Measurements from ENCODE around the gene RIT1.
A peak's percentile ranks its signal among the peaks of the same experiment; 100 is the strongest.

The RIT1 gene

GRCh38 chr1:155860970-155861510 lies 50.1 kb downstream of the RIT1 start:
- no peak for TF ChIP-seq CTCF (IDR thresholded peaks at IDR 0.05; ENCODE audit: unreplicated experiment in 3 of 3)
- peaks cover 5% of the 10 kb centered on the region for H3K27me3 Mint-ChIP-seq (ENCODE audit: low read depth)
- peaks cover 19% of the 10 kb centered on the region for H3K4me1 Mint-ChIP-seq
- H3K4me3 Mint-ChIP-seq: peak overlapping the region; percentile 49 to 89 (median 82)
- no peaks in the 10 kb centered on the region for H3K9me3 Mint-ChIP-seq
- peak overlapping the region; percentile 68 to 92 (median 87) for H3K27ac Mint-ChIP-seq
- peaks cover 3% of the 10 kb centered on the region for H3K36me3 Mint-ChIP-seq (ENCODE audit: low read depth)

- Mint-ChIP-seq H3K27ac (peak overlapping the region; percentile 68 to 92 (median 87)), H3K4me1 (peaks cover 19% of the 10 kb centered on the region), H3K4me3 (peak overlapping the region; percentile 82 to 89 (median 88)), H3K27me3 (ENCODE audit: low read depth) (peaks cover 5% of the 10 kb centered on the region), H3K36me3 (ENCODE audit: low read depth) (peaks cover 5% of the 10 kb centered on the region), H3K9me3 (no peaks in the 10 kb centered on the region)
- TF ChIP-seq CTCF (IDR thresholded peaks at IDR 0.05; ENCODE audit: unreplicated experiment in 3 of 3): no peak
Observed at GRCh38 chr1:155859881-155860871, 51.0 kb downstream of the RIT1 start.

- H3K9me3 Mint-ChIP-seq: no peaks in the 10 kb centered on the region
- peaks cover 19% of the 10 kb centered on the region for H3K4me1 Mint-ChIP-seq
- H3K36me3 Mint-ChIP-seq (ENCODE audit: low read depth): peaks cover 9% of the 10 kb centered on the region
- peaks cover 5% of the 10 kb centered on the region for H3K27me3 Mint-ChIP-seq (ENCODE audit: low read depth)
- TF ChIP-seq CTCF (IDR thresholded peaks at IDR 0.05; ENCODE audit: unreplicated experiment in 3 of 3): no peak
- H3K4me3 Mint-ChIP-seq: peak within 1 kb of the TSS; percentile 82 to 89 (median 88)
- peak within 1 kb of the TSS; percentile 68 to 92 (median 87) for H3K27ac Mint-ChIP-seq
Observed at GRCh38 chr1:155859234-155859829, 51.8 kb downstream of the RIT1 start, which contains the start of gene SYT11. TSS of gene SYT11 (plus strand) at chr1:155859567. CDS start at chr1:155859762, 195 bp downstream.

GRCh38 chr1:155858800-155859233 lies 52.3 kb downstream of the RIT1 start:
- H3K27ac Mint-ChIP-seq: peak overlapping the region; percentile 68 to 92 (median 87)
- no peak for TF ChIP-seq CTCF (IDR thresholded peaks at IDR 0.05; ENCODE audit: unreplicated experiment in 3 of 3)
- no peaks in the 10 kb centered on the region for H3K9me3 Mint-ChIP-seq
- H3K4me1 Mint-ChIP-seq: peaks cover 19% of the 10 kb centered on the region
- peaks cover 9% of the 10 kb centered on the region for H3K36me3 Mint-ChIP-seq (ENCODE audit: low read depth)
- H3K27me3 Mint-ChIP-seq (ENCODE audit: low read depth): peaks cover 5% of the 10 kb centered on the region
- peak overlapping the region; percentile 82 to 89 (median 88) for H3K4me3 Mint-ChIP-seq

GRCh38 chr1:155856975-155857930 lies 53.9 kb downstream of the RIT1 start, which contains the start of gene GON4L:
TSS of gene GON4L (minus strand) at chr1:155857214. CDS start at chr1:155853780, 3,434 bp downstream.
- H3K27ac Mint-ChIP-seq: peak within 1 kb of the TSS; percentile 78 to 96 (median 91)
- no peaks in the 10 kb centered on the region for H3K9me3 Mint-ChIP-seq
- peaks cover under 1% of the 10 kb centered on the region for H3K27me3 Mint-ChIP-seq (ENCODE audit: low read depth)
- no peak for TF ChIP-seq CTCF (IDR thresholded peaks at IDR 0.05; ENCODE audit: unreplicated experiment in 3 of 3)
- peaks cover 20% of the 10 kb centered on the region for H3K4me1 Mint-ChIP-seq
- H3K36me3 Mint-ChIP-seq (ENCODE audit: low read depth): peaks cover 25% of the 10 kb centered on the region
- H3K4me3 Mint-ChIP-seq: peak within 1 kb of the TSS; percentile 98 to 99 (median 98)

Data from nephron (organoid).